OCI-LY1 (cell line): ENCODE measurements around the gene SLC25A29.

Source experiments
- H2AFZ ChIP-seq: fragments of 200-600 bp; sonication (generic), shearing (Covaris generic); 2 replicates; pipeline ENCODE4 v1.6.0; 2014; ENCODE audit warnings: antibody characterized with exemption, mild to moderate bottlenecking, low read length
- H3F3A ChIP-seq: fragments of 200-600 bp; sonication (generic), shearing (Covaris generic); 2 replicates; pipeline ENCODE4 v1.6.0; 2014; ENCODE audit warnings: mild to moderate bottlenecking, antibody characterized with exemption, low read length, moderate library complexity; ENCODE audit not compliant: insufficient read depth
- H3K27ac ChIP-seq: fragments of 200-600 bp; sonication (generic); 2 replicates; pipeline ENCODE4 v1.5.1; 2014; ENCODE audit warnings: low read length, mixed run types, mild to moderate bottlenecking, low read depth; ENCODE audit not compliant: poor library complexity, severe bottlenecking
- H3K27me3 ChIP-seq: fragments of 200-600 bp; sonication (generic); 2 replicates; pipeline ENCODE4 v1.6.0; 2014; ENCODE audit warnings: antibody characterized with exemption, mild to moderate bottlenecking, low read length, moderate library complexity; ENCODE audit not compliant: insufficient read depth
- H3K36me3 ChIP-seq: fragments of 200-600 bp; sonication (generic); 2 replicates; pipeline ENCODE4 v1.6.1; 2014; ENCODE audit warnings: mild to moderate bottlenecking, antibody characterized with exemption, low read length, moderate library complexity, mixed read lengths; ENCODE audit not compliant: insufficient read depth
- H3K4me1 ChIP-seq: fragments of 200-600 bp; sonication (generic); 2 replicates; pipeline ENCODE4 v1.5.1; 2014; ENCODE audit warnings: mild to moderate bottlenecking, low read length, moderate library complexity; ENCODE audit not compliant: insufficient read depth, severe bottlenecking
- H3K4me2 ChIP-seq: fragments of 200-600 bp; sonication (generic), shearing (Covaris generic); 2 replicates; pipeline ENCODE4 v1.6.1; 2014; ENCODE audit warnings: low read length
- H3K4me3 ChIP-seq: fragments of 200-600 bp; sonication (generic); 2 replicates; pipeline ENCODE4 v1.5.1; 2014; ENCODE audit warnings: low read length, low read depth, mild to moderate bottlenecking, mixed read lengths; ENCODE audit not compliant: poor library complexity, severe bottlenecking
- H3K79me2 ChIP-seq: fragments of 200-600 bp; shearing (Covaris generic); 2 replicates; pipeline ENCODE4 v1.6.1; 2016; ENCODE audit warnings: mixed run types, low read length, mixed read lengths; ENCODE audit not compliant: insufficient read depth
- H3K9ac ChIP-seq: fragments of 200-600 bp; sonication (generic), shearing (Covaris generic); 2 replicates; pipeline ENCODE4 v1.6.1; 2014; ENCODE audit warnings: mild to moderate bottlenecking, low read length, mixed read lengths
- H3K9me2 ChIP-seq: fragments of 200-600 bp; sonication (generic), shearing (Covaris generic); 2 replicates; pipeline ENCODE4 v1.6.1; 2014; ENCODE audit warnings: low read depth, mild to moderate bottlenecking, low read length, mixed read lengths
- H3K9me3 ChIP-seq: fragments of 200-600 bp; shearing (Covaris generic); 2 replicates; pipeline ENCODE4 v1.6.1; 2014; ENCODE audit warnings: low read length, mixed read lengths
- H4K20me1 ChIP-seq: fragments of 200-600 bp; sonication (generic), shearing (Covaris generic); 2 replicates; pipeline ENCODE4 v1.6.0; 2016; ENCODE audit warnings: mild to moderate bottlenecking, low read length; ENCODE audit not compliant: insufficient read depth
- CTCF ChIP-seq: fragments of 200-600 bp; sonication (generic), shearing (Covaris generic); IDR thresholded peaks from 2 replicates; pipeline ENCODE4 v1.5.1; 2017; ENCODE audit warnings: mild to moderate bottlenecking, antibody characterized with exemption, low read length, moderate library complexity, mixed read lengths
- EZH2 ChIP-seq: fragments of 200-600 bp; sonication (generic), shearing (Covaris generic); IDR thresholded peaks from 2 replicates; pipeline ENCODE4 v1.8.0; 2017; ENCODE audit warnings: borderline replicate concordance, mixed run types, mild to moderate bottlenecking, antibody characterized with exemption, low read length, moderate library complexity, mixed read lengths

Gene SLC25A29

GRCh38 chr14:100336618-100337530, 30.6 kb upstream of the SLC25A29 start:
- Histone ChIP-seq H3K9me2 (no peaks in the 10 kb centered on the region), H4K20me1 (no peaks in the 10 kb centered on the region), H3K79me2 (no peaks in the 10 kb centered on the region), H2AFZ (no peak overlapping the region), H3F3A (no peaks in the 10 kb centered on the region), H3K4me3 (no peak overlapping the region), H3K36me3 (peaks cover 9% of the 10 kb centered on the region; the same call in 1 of the 2 replicates), H3K4me2 (no peak overlapping the region), H3K27me3 (no peaks in the 10 kb centered on the region), H3K9ac (no peak overlapping the region), H3K4me1 (peaks cover 9% of the 10 kb centered on the region), H3K9me3 (no peaks in the 10 kb centered on the region), H3K27ac (no peak overlapping the region)
- TF ChIP-seq CTCF: no peak
- TF ChIP-seq EZH2: no peak

GRCh38 chr14:100334904-100335303, 28.7 kb upstream of the SLC25A29 start:
- Histone ChIP-seq H3F3A (no peaks in the 10 kb centered on the region), H3K4me2 (no peak overlapping the region), H3K9ac (no peak overlapping the region), H3K79me2 (no peaks in the 10 kb centered on the region), H4K20me1 (no peaks in the 10 kb centered on the region), H3K9me3 (no peaks in the 10 kb centered on the region), H3K4me3 (no peak overlapping the region), H3K9me2 (no peaks in the 10 kb centered on the region), H3K36me3 (peaks cover 2% of the 10 kb centered on the region; the same call in 1 of the 2 replicates), H3K27me3 (no peaks in the 10 kb centered on the region), H2AFZ (no peak overlapping the region), H3K27ac (no peak overlapping the region), H3K4me1 (no peaks in the 10 kb centered on the region)
- TF ChIP-seq EZH2 (no peak), CTCF (no peak)

- TF ChIP-seq EZH2: no peak
- no peak for TF ChIP-seq CTCF
- H4K20me1 ChIP-seq: no peaks in the 10 kb centered on the region
- no peak overlapping the region for H3K9ac ChIP-seq
- no peaks in the 10 kb centered on the region for H3F3A ChIP-seq
- no peaks in the 10 kb centered on the region for H3K9me2 ChIP-seq
- no peaks in the 10 kb centered on the region for H3K79me2 ChIP-seq
- H2AFZ ChIP-seq: no peak overlapping the region
- H3K4me1 ChIP-seq: no peaks in the 10 kb centered on the region
- no peak overlapping the region for H3K4me3 ChIP-seq
- H3K4me2 ChIP-seq: no peak overlapping the region
- no peaks in the 10 kb centered on the region for H3K9me3 ChIP-seq
- peaks cover 3% of the 10 kb centered on the region; the same call in 1 of the 2 replicates for H3K27me3 ChIP-seq
- H3K27ac ChIP-seq: no peak overlapping the region
- no peaks in the 10 kb centered on the region; the same call in 1 of the 2 replicates for H3K36me3 ChIP-seq
These were observed 27.6 kb upstream of the SLC25A29 start for GRCh38 chr14:100333827-100334226.
